Aorta (tissue), 4 donors: ENCODE data around the gene ANAPC16. TPM values are rescaled to one million over a fixed set of nuclear protein-coding genes. Genes with fewer than 3 reads are reported as not detected.

Source experiments
- polyA plus RNA-seq, 2 donors: library from polyadenylated mRNA; stranded (reverse); fragments of 200-250 nt; gene quantifications; one replicate each; pipeline ENCODE4 v1.2.3, GENCODE V29; 2013
- total RNA-seq, 2 donors: library from RNA; stranded (reverse); fragmentation: NEBNext Ultra II Directional; extraction: Animal tissue kit (Norgen Biotek cat#: 25700); gene quantifications; one replicate each; pipeline ENCODE4 v1.2.1, GENCODE V29; 2021
- donor health status: healthy with polysubstance abuse.
- donor health status: Bipolar disorder and iron deficiency.
- donor health status: DM: no; HTN: no; CAD: no.
- donor health status: DM: yes; HTN: yes; CAD: no.

Gene ANAPC16
- total and polyA plus RNA-seq, 4 donors = 70.7 to 281 (median 120) TPM

Other genes with a start within 250 kb of the ANAPC16 start
- gene SPOCK2, start 127.5 kb upstream of the ANAPC16 start, total RNA-seq = 1 to 10 TPM; 4.5 to 7.3 TPM
- 1 to 10 TPM; 1.8 to 1.9 TPM for gene SPOCK2, start 127.5 kb upstream of the ANAPC16 start, polyA plus RNA-seq
- 10 to 100 TPM; 23.3 to 32.3 TPM for gene ASCC1, start 264 bp downstream of the ANAPC16 start, total RNA-seq
- 10 to 100 TPM; 19.7 to 22.3 TPM for gene ASCC1, start 264 bp downstream of the ANAPC16 start, polyA plus RNA-seq
- gene DDIT4, start 57.9 kb downstream of the ANAPC16 start, total RNA-seq = 100 to 1,000 TPM; 104 to 126 TPM
- gene DDIT4, start 57.9 kb downstream of the ANAPC16 start, polyA plus RNA-seq = 10 to 100 TPM; 55.9 to 96.5 TPM
- gene DNAJB12, start 138.9 kb downstream of the ANAPC16 start, total RNA-seq = 10 to 100 TPM; 33.1 to 34.7 TPM
- gene DNAJB12, start 138.9 kb downstream of the ANAPC16 start, polyA plus RNA-seq = 10 to 100 TPM; 12.0 to 30.3 TPM